GM18861 (cell line): ENCODE results near the gene COL5A1.
"Not testable (repeated sequence)": the region's sequence is repeated elsewhere in the genome, so short reads cannot be mapped to it uniquely, and the experiment has no call there.

Experiments used
- ATAC-seq: cut with Tn5 transposase; IDR thresholded peaks from one replicate; pipeline ENCODE4 v1.9.1; 2021; ENCODE audit not compliant: unreplicated experiment

COL5A1 gene

DNA sequence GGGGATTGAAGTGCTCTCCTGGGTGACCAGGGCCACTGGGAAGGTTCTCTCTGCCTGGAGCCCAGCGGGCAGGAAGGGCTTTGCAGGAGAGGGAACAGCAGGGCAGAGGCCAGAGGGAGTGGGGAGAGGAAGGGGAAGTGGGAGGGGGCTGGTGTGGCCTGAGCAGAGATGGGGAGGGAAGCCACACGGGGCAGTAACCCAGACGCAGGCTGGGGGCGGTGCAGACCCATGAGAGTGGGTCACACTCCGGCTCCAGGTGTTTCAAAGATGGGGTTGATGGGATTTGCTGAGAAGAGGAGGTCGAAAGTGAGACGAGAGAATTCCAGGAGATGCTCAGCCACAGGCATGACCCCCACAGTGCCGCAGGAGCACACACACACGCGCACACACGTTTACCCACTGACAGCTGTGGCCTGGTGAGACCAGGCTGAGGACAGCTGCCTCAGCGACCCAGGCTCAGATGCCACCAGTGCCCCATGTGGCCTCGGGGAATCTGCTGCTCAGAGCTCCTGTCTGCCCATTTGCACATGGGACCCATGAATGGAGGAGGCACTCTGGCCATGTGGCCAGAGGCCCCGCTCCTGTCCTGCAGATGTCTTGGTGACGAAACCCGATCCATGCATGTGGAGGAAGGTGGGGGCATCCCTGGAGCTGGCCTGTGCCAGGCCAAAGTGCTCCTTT, 206.3 kb downstream of the COL5A1 start:
- no peak for ATAC-seq

GRCh38 chr9:134848504-134848903, 206.9 kb downstream of the COL5A1 start:
- no peak for ATAC-seq

GRCh38 chr9:134850611-134851010, 209.0 kb downstream of the COL5A1 start:
- ATAC-seq: no peak

GRCh38 chr9:134851020-134851419, 209.4 kb downstream of the COL5A1 start:
- no peak for ATAC-seq

DNA sequence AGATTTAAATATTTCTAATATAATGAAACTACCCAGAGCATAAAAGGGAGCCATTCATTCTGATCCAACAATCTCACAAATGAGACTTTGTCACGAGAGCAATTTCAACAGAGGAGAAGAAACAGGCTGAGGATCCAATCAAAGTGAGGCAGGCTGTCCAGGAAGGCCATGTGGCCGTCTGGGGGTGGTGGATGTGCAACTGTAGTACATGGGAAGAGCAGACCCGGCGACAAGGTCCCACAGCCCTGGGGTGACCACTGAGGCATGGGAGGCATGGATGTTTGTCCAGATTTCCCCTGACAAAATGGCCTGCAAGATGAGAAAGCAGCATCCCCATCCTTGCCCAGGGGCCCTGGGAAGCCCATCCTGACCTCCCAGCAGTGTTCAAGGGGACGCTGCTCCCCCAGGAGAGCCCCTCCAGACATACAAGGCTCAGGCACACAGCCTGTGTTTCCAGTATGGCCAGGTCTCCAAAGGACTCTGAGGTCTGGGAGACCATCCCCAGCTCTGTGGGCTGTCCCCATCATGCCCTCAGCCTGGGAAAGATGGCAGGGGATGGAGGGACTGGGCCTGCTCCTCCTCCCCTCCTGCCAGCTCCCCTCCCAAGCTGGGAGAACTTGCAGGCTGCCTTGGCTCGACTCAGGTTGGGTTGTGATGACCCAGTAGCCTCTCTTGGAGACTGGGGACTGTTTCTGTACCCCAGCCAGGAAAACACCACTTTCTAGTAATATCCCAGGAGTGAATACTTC, 211.5 kb downstream of the COL5A1 start:
- ATAC-seq: no peak

GRCh38 chr9:134853893-134854292, 212.3 kb downstream of the COL5A1 start:
- no peak for ATAC-seq

DNA sequence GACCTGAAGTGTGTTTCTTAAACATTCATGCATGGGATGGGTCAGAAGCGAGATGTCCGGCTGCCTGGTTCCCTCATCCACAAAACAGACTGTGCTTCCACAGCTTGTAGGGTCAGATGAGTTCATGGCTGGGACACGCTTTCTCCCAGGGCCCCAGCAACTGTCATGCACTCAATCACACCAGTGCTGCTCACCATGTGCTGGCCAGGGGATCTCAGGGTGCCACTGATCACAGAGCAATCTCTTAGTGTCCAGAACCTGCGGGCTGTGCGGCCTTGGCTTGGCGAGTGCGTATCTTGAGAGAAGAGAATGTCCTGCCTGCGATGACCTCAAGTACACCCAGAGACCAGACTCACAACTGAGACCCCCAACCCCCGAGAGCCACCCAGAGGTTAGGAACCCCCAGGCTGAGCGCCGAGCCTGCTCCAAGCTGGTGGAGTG, 213.0 kb downstream of the COL5A1 start:
- ATAC-seq: no peak

DNA sequence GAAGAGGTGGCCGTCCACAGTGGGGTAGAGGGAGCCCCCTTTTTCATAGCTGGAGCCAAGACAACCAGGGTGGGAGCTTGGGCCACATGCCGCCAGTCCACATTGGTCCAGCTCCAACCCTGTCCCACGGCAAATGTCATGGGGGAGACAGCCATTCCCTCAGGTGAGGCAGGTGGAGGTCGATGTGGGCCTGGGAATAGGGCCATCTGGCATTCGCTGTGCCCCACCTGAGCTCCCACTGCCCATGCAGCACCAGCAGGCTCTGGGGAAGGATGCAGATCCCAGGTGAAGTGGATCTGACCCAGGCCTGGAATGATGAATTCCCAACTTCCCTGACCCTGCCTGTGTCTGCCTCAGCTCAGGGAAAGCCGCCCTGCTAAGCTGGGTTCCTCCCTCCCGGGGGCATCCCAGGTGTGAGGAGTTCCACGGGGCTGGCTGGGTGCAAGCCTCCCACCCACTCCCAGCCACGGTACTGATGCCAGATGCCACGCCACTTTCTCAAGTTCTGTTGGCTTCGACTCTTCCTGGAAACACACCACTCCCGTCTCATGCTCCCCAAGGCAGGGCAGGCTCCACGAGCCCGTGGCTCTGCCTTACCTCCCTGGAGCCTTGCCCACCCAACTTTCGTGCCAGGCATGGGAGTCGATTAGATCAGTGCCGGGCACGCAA, 213.8 kb downstream of the COL5A1 start:
- ATAC-seq: no peak

GRCh38 chr9:134855900-134856377, 214.3 kb downstream of the COL5A1 start:
- ATAC-seq: no peak

DNA sequence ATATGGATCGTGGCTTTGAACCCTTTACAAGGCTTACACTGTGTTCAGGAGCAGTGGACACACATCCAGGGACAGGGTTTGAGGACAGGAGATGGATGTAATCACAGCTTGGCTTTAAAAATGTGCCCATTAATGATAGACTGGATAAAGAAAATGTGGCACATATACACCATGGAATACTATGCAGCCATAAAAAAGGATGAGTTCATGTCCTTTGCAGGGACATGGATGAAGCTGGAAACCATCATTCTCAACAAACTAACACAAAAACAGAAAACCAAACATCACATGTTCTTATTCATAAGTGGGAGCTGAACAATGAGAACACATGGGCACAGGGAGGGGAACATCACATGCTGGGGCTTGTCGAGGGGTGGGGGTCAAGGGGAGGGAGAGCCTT, 215.8 kb downstream of the COL5A1 start:
- ATAC-seq: not testable (repeated sequence)

- peak; percentile 68 for ATAC-seq
These were observed 216.6 kb downstream of the COL5A1 start for GRCh38 chr9:134858051-134858841.

DNA sequence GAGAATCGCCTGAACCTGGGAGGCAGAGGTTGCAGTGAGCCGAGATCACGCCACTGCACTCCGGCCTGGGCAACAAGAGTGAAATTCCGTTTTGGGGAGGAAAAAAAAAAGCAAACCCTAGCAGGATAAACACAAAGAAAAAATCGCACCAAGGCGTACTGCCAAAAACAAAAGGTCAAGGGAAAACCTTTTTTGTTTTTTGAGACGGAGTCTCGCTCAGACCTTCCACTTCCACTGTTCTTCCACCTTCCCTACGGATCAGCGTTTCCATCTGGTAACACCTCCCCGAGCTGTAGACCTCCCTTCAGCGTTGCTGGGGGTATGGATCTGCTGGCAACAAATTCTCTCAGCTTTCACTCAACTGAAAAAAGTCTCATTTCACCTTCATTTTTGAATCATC, 218.9 kb downstream of the COL5A1 start:
- no peak for ATAC-seq

- no peak for ATAC-seq
These were observed 220.2 kb downstream of the COL5A1 start for GRCh38 chr9:134861595-134862334.

DNA sequence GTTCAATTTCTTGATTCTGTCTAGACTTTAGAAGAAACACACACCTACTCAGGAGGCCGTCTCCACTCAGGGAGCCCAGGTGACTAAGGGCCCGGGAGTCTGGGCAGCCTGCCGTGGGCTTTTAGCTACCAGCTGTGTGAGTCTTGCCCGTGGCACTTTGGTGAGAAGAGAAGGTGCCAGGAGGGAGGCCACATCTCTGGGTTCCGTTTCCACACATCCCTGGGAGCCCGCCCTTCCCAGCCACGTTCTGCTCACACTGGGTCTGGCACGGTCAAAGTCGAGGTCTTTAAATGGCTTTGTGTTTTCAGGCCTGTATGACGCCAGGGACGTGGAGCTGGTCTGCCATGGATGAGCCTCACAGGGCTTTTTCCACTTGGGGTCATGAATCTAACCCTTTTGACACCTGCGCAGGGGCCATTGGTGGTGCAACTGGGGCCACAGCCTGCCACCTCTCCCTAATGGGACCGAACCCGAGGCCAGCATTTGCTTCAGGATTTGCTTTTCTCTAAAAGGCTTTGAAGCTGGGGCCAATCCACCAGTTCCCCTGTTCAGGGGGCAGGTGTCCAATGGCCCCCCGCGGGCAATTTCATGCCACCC, 221.8 kb downstream of the COL5A1 start:
- no peak for ATAC-seq

DNA sequence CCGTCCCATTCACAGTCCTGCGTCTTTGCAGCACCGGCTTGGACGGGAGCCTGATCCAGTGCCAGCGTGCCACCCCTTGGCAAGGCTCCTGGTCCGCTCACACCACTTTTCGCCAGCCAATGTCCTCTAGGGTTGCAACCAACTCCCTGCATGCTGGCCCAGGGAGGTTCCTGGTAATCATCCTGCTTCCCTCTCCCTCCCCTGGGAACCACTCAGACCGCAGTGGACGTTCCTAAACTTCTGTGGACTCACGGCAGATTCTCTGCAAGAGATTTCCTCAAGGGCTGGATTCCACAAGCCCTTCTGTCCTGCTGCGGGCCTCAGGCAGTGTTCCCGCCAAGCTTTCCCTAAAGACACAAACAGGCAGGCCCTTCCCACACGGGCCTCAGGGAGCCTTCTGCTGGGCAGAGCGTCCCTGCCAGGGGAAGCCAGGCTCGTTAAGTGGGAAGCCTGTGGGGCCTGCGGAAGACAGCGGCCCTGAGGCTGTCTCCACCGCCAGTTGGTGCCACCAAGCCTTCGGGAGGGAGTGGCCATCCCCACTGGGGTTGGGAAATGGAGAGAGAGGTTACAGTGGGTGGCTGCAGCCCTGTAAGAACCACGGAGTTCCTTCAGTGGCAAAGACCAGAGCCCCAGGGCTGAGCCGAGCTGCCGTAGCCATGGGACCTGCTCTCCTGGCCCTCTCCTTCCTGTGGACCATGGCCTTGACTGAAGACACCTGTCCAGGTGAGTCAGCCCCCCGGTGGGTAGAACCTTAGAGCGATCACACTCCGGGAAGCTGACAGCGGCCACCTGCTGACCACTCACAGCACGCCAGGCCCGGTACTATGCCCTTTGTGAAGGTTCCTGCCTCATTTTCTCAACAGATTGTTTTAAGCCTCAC, 222.6 kb downstream of the COL5A1 start:
- ATAC-seq: no peak

- ATAC-seq: no peak
These were observed 223.2 kb downstream of the COL5A1 start for GRCh38 chr9:134864821-134865190.

- ATAC-seq: no peak
These were observed 226.5 kb downstream of the COL5A1 start for GRCh38 chr9:134867917-134868750.
